H9 (cell line): ENCODE data around the gene KIZ. TPM values are rescaled to one million over a fixed set of nuclear protein-coding genes. Genes with fewer than 3 reads are reported as not detected.

Source experiments
- DNase-seq: peaks from one replicate; pipeline ENCODE4 v3.0.0-alpha.2; 2017
- H2AFZ ChIP-seq: one replicate; pipeline ENCODE4 v1.6.1; 2013; ENCODE audit warnings: mild to moderate bottlenecking, low read length, control low read depth, moderate library complexity
- H2AK5ac ChIP-seq: 2 replicates; pipeline ENCODE4 v1.6.1; 2013; ENCODE audit warnings: low read length, control low read depth, mixed read lengths; ENCODE audit not compliant: insufficient read length
- H2BK120ac ChIP-seq: one replicate; pipeline ENCODE4 v1.6.1; 2013; ENCODE audit warnings: low read depth, mild to moderate bottlenecking, low read length, control low read depth, inconsistent platforms; ENCODE audit not compliant: poor library complexity, severe bottlenecking
- H2BK12ac ChIP-seq: 2 replicates; pipeline ENCODE4 v1.6.1; 2013; ENCODE audit warnings: low read length, control low read depth, mixed read lengths, low read depth; ENCODE audit not compliant: insufficient read length
- H2BK15ac ChIP-seq: 2 replicates; pipeline ENCODE4 v1.6.1; 2013; ENCODE audit warnings: low read depth, low read length, control low read depth
- H2BK20ac ChIP-seq: one replicate; pipeline ENCODE4 v1.6.1; 2013; ENCODE audit warnings: low read depth, mild to moderate bottlenecking, low read length, control low read depth, inconsistent platforms; ENCODE audit not compliant: poor library complexity, severe bottlenecking
- H2BK5ac ChIP-seq: 2 replicates; pipeline ENCODE4 v1.6.1; 2013; ENCODE audit warnings: low read length, control low read depth, mixed read lengths; ENCODE audit not compliant: insufficient read length
- H3K14ac ChIP-seq: 2 replicates; pipeline ENCODE4 v1.6.1; 2013; ENCODE audit warnings: low read length, control low read depth; ENCODE audit not compliant: insufficient read depth
- H3K18ac ChIP-seq: 2 replicates; pipeline ENCODE4 v1.6.1; 2013; ENCODE audit warnings: low read depth, mild to moderate bottlenecking, mixed read lengths, low read length, control low read depth; ENCODE audit not compliant: insufficient read length
- H3K23ac ChIP-seq: 2 replicates; pipeline ENCODE4 v1.6.1; 2013; ENCODE audit warnings: low read length, control low read depth, mixed read lengths, low read depth; ENCODE audit not compliant: insufficient read length
- H3K23me2 ChIP-seq: 2 replicates; pipeline ENCODE4 v1.6.1; 2013; ENCODE audit warnings: low read depth, mild to moderate bottlenecking, mixed read lengths, low read length, control low read depth; ENCODE audit not compliant: insufficient read length, poor library complexity, severe bottlenecking
- H3K27ac ChIP-seq: 2 replicates; pipeline ENCODE4 v1.5.1; 2013; ENCODE audit warnings: low read length, control low read depth, mixed read lengths, low read depth; ENCODE audit not compliant: insufficient read length
- H3K27me3 ChIP-seq: 2 replicates; pipeline ENCODE4 v1.6.1; 2013; ENCODE audit warnings: low read length, control low read depth, inconsistent platforms; ENCODE audit not compliant: insufficient read depth
- H3K4ac ChIP-seq: 2 replicates; pipeline ENCODE4 v1.6.1; 2013; ENCODE audit warnings: low read depth, mild to moderate bottlenecking, control low read depth, inconsistent platforms, low read length, moderate library complexity
- H3K4me1 ChIP-seq: 2 replicates; pipeline ENCODE4 v1.6.1; 2013; ENCODE audit warnings: low read length, control low read depth, inconsistent platforms; ENCODE audit not compliant: insufficient read depth
- H3K4me2 ChIP-seq: 2 replicates; pipeline ENCODE4 v1.6.1; 2013; ENCODE audit warnings: low read length, control low read depth, mixed read lengths; ENCODE audit not compliant: insufficient read length, insufficient read depth
- H3K56ac ChIP-seq: 2 replicates; pipeline ENCODE4 v1.6.1; 2013; ENCODE audit warnings: low read depth, mild to moderate bottlenecking, mixed read lengths, low read length, control low read depth; ENCODE audit not compliant: insufficient read length
- H3K79me1 ChIP-seq: 2 replicates; pipeline ENCODE4 v1.6.1; 2013; ENCODE audit warnings: low read depth, mild to moderate bottlenecking, moderate library complexity, low read length, control low read depth, inconsistent platforms; ENCODE audit not compliant: insufficient read depth, poor library complexity, severe bottlenecking
- H3K79me2 ChIP-seq: 2 replicates; pipeline ENCODE4 v1.6.1; 2013; ENCODE audit warnings: low read length, control low read depth, inconsistent platforms; ENCODE audit not compliant: insufficient read depth
- H3K9ac ChIP-seq: 2 replicates; pipeline ENCODE4 v1.6.1; 2013; ENCODE audit warnings: low read length, control low read depth, mixed read lengths; ENCODE audit not compliant: insufficient read length; ENCODE audit errors: extremely low read depth
- H3K9me3 ChIP-seq: one replicate; pipeline ENCODE4 v1.6.1; 2013; ENCODE audit warnings: low read depth, low read length, inconsistent platforms; ENCODE audit not compliant: control insufficient read depth
- H3T11ph ChIP-seq: one replicate; pipeline ENCODE4 v1.6.1; 2013; ENCODE audit warnings: mild to moderate bottlenecking, low read length, control low read depth, inconsistent platforms
- H4K20me1 ChIP-seq: one replicate; pipeline ENCODE4 v1.6.1; 2013; ENCODE audit not compliant: control insufficient read depth, insufficient read length, insufficient read depth
- H4K5ac ChIP-seq: 2 replicates; pipeline ENCODE4 v1.6.1; 2013; ENCODE audit warnings: low read depth, mild to moderate bottlenecking, mixed read lengths, low read length, control low read depth; ENCODE audit not compliant: insufficient read length
- H4K8ac ChIP-seq: replicated peaks from 2 replicates; pipeline ENCODE4 v1.6.1; 2013; ENCODE audit warnings: low read length, control low read depth, mixed read lengths, low read depth; ENCODE audit not compliant: insufficient read length
- H4K91ac ChIP-seq: 2 replicates; pipeline ENCODE4 v1.6.1; 2013; ENCODE audit warnings: low read depth, mild to moderate bottlenecking, moderate library complexity, mixed read lengths, low read length, control low read depth; ENCODE audit not compliant: insufficient read length
- H3K27ac Mint-ChIP-seq, 3 experiments: 2 replicates in 2 of 3; 3 replicates in 1 of 3; pipeline ENCODE4 v1.8.0; 2020 to 2021; ENCODE audit warnings: mixed read lengths in 3 of 3, mild to moderate bottlenecking in 1 of 3, moderate library complexity in 1 of 3
- H3K27me3 Mint-ChIP-seq: 2 replicates; pipeline ENCODE4 v1.8.0; 2021; ENCODE audit warnings: low read depth, mild to moderate bottlenecking, moderate library complexity, mixed read lengths
- H3K36me3 Mint-ChIP-seq, 3 experiments: 2 replicates in 2 of 3; 3 replicates in 1 of 3; pipeline ENCODE4 v1.8.0; 2020 to 2021; ENCODE audit warnings: low read depth in 3 of 3, mixed read lengths in 3 of 3; ENCODE audit not compliant: insufficient read depth in 1 of 3
- H3K4me1 Mint-ChIP-seq, 2 experiments: 2 replicates each; pipeline ENCODE4 v1.8.0; 2020; ENCODE audit warnings: mixed read lengths in 2 of 2
- H3K4me3 Mint-ChIP-seq, 2 experiments: 2 replicates in 1 of 2; 3 replicates in 1 of 2; pipeline ENCODE4 v1.8.0; 2020 to 2021; ENCODE audit warnings: mild to moderate bottlenecking in 2 of 2, mixed read lengths in 2 of 2, moderate library complexity in 1 of 2
- H3K9me3 Mint-ChIP-seq, 2 experiments: 2 replicates in 1 of 2; 3 replicates in 1 of 2; pipeline ENCODE4 v1.8.0; 2020; ENCODE audit warnings: mild to moderate bottlenecking in 2 of 2, mixed read lengths in 2 of 2, moderate library complexity in 1 of 2
- WGBS: extraction: QIAGEN DNeasy Blood & Tissue Kit; methylation state at CpG from one replicate; pipeline ENCODE4 v1.1.7; 2013; ENCODE audit warnings: missing lambda C conversion rate, low lambda C conversion rate, mixed read lengths; ENCODE audit not compliant: insufficient read length; ENCODE audit errors: extremely low coverage; 5-methylcytosine and 5-hydroxymethylcytosine counted together
- total RNA-seq: library from RNA; stranded (reverse); gene quantifications from 2 replicates; pipeline ENCODE4 v1.2.1, GENCODE V29; 2021
- TF ChIP-seq, protein P1 (sequence below): fragments of 200-600 bp; sonication (generic); conservative IDR thresholded peaks from 3 replicates; pipeline ENCODE4 v1.8.0; 2021; ENCODE audit warnings: antibody characterized with exemption, mild to moderate bottlenecking

The KIZ gene
- total RNA-seq, 1 experiment from 2014 or later, result 29.3 TPM

DNA sequence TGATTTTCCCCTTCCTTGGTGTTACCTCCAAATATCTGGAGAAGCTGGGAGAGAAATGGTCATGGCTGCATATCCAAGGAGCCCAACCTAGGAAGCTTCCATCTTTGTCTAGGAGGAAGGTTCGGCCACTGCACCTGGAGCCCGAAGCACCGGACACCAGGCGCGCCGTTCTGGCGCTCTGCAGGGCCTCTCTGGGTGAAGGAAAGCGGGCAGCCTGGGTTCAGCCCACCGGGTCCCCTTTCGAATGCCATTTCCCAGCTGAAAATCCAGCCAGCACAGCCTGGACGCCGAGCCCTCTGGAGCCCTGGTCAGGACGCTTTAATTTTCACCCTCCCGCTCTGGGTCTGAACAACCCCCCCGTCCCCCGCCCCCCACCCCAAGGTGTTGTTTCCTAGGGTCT lies 21.0 kb upstream of the KIZ start:
- Histone ChIP-seq H3K79me1 (no peaks in the 10 kb centered on the region), H2BK12ac (no peak overlapping the region), H2AFZ (no peak overlapping the region), H4K5ac (no peak overlapping the region), H3K9ac (no peak overlapping the region), H3K9me3 (no peaks in the 10 kb centered on the region), H3T11ph (no peak overlapping the region), H4K8ac (no peak overlapping the region), H3K27ac (no peak overlapping the region), H3K27me3 (peaks cover 34% of the 10 kb centered on the region), H3K23me2 (peaks cover 56% of the 10 kb centered on the region), H3K18ac (no peak overlapping the region), H2BK5ac (no peak overlapping the region), H2BK15ac (no peak overlapping the region), H3K4me2 (peak overlapping the region; percentile 64), H2BK20ac (no peak overlapping the region), H2BK120ac (no peak overlapping the region), H3K23ac (no peak overlapping the region), H4K91ac (no peak overlapping the region), H4K20me1 (no peaks in the 10 kb centered on the region), H3K4me1 (no peaks in the 10 kb centered on the region; the same call in 1 of the 2 replicates), H2AK5ac (no peak overlapping the region), H3K4ac (no peak overlapping the region), H3K79me2 (no peaks in the 10 kb centered on the region), H3K14ac (no peak overlapping the region), H3K56ac (no peak overlapping the region)
- Mint-ChIP-seq H3K36me3 (no peaks in the 10 kb centered on the region), H3K4me1 (peaks cover 32 to 48% of the 10 kb centered on the region in 2 experiments), H3K27me3 (peaks cover 93% of the 10 kb centered on the region), H3K27ac (no peak overlapping the region), H3K9me3 (peaks cover 0 to 3% of the 10 kb centered on the region in 2 experiments; a peak in 2 of 5 replicates), H3K4me3 (peak overlapping the region; percentile 75 to 89)
- TF ChIP-seq, protein P1, sequence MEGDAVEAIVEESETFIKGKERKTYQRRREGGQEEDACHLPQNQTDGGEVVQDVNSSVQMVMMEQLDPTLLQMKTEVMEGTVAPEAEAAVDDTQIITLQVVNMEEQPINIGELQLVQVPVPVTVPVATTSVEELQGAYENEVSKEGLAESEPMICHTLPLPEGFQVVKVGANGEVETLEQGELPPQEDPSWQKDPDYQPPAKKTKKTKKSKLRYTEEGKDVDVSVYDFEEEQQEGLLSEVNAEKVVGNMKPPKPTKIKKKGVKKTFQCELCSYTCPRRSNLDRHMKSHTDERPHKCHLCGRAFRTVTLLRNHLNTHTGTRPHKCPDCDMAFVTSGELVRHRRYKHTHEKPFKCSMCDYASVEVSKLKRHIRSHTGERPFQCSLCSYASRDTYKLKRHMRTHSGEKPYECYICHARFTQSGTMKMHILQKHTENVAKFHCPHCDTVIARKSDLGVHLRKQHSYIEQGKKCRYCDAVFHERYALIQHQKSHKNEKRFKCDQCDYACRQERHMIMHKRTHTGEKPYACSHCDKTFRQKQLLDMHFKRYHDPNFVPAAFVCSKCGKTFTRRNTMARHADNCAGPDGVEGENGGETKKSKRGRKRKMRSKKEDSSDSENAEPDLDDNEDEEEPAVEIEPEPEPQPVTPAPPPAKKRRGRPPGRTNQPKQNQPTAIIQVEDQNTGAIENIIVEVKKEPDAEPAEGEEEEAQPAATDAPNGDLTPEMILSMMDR, result no peak
- no CpG with 5 or more reads among the region's 16 CpGs for WGBS
- peak; percentile 36 for DNase-seq
